CD14-positive monocyte (primary cell): ENCODE measurements around the gene CDKL5. TPM values are rescaled to one million over a fixed set of nuclear protein-coding genes. Genes with fewer than 3 reads are reported as not detected.

Source experiments
- DNase-seq, 3 donors: peaks; one replicate each; pipeline ENCODE4 v3.0.0-alpha.2; 2011 to 2022
- H2AFZ ChIP-seq: 2 replicates; pipeline ENCODE4 v1.6.0; 2012; ENCODE audit warnings: mild to moderate bottlenecking, low read depth, low read length, inconsistent platforms; ENCODE audit not compliant: insufficient read depth, poor library complexity, severe bottlenecking
- H3K27ac ChIP-seq, 2 donors: 1 replicate in 1 of 2; 2 replicates in 1 of 2; pipeline ENCODE4 v1.5.1; 2012 to 2013; ENCODE audit warnings: low read length in 2 of 2, control low read depth in 1 of 2, inconsistent platforms in 1 of 2, low read depth in 1 of 2, mild to moderate bottlenecking in 1 of 2
- H3K27me3 ChIP-seq, 2 donors: one replicate each; pipeline versions ENCODE4 v1.6.0 to v1.6.1; 2011 to 2013; ENCODE audit warnings: low read length in 2 of 2; ENCODE audit not compliant: control insufficient read depth in 2 of 2, insufficient read depth in 2 of 2
- H3K36me3 ChIP-seq, 2 donors: replicated peaks in 1 of 2; 1 replicate in 1 of 2; 2 replicates in 1 of 2; pipeline versions ENCODE4 v1.5.1 to v1.6.1; 2012 to 2013; ENCODE audit warnings: low read length in 2 of 2, control low read depth in 1 of 2, inconsistent platforms in 1 of 2, mild to moderate bottlenecking in 1 of 2; ENCODE audit not compliant: insufficient read depth in 2 of 2, control insufficient read depth in 1 of 2
- H3K4me1 ChIP-seq, 2 donors: 1 replicate in 1 of 2; 2 replicates in 1 of 2; pipeline versions ENCODE4 v1.5.1 to v1.6.1; 2012 to 2013; ENCODE audit warnings: low read length in 2 of 2, control low read depth in 1 of 2, inconsistent platforms in 1 of 2, mild to moderate bottlenecking in 1 of 2, moderate library complexity in 1 of 2; ENCODE audit not compliant: insufficient read depth in 2 of 2, control insufficient read depth in 1 of 2
- H3K4me2 ChIP-seq: replicated peaks from 2 replicates; pipeline ENCODE3; 2012; ENCODE audit warnings: low read length, moderate library complexity, mild to moderate bottlenecking; ENCODE audit not compliant: poor library complexity, severe bottlenecking; ENCODE audit errors: extremely low read depth
- H3K4me3 ChIP-seq, 3 experiments: fragments of 200-600 bp in 1 of 3; sonication (generic) in 1 of 3; replicated peaks in 1 of 3; 1 replicate in 2 of 3; 2 replicates in 1 of 3; pipeline ENCODE4 v1.5.1; 2011 to 2013; ENCODE audit warnings: low read length in 3 of 3, mild to moderate bottlenecking in 3 of 3, control low read depth in 2 of 3, low read depth in 2 of 3, inconsistent platforms in 1 of 3, moderate library complexity in 1 of 3
- H3K79me2 ChIP-seq: 2 replicates; pipeline ENCODE4 v1.6.0; 2012; ENCODE audit warnings: mild to moderate bottlenecking, control low read depth, inconsistent platforms, low read length, moderate library complexity; ENCODE audit not compliant: insufficient read depth
- H3K9ac ChIP-seq: 2 replicates; pipeline ENCODE4 v1.6.0; 2017; ENCODE audit warnings: low read length, mild to moderate bottlenecking; ENCODE audit not compliant: insufficient read depth, poor library complexity, severe bottlenecking
- H3K9me3 ChIP-seq, 2 donors: replicated peaks in 1 of 2; 1 replicate in 1 of 2; 2 replicates in 1 of 2; pipeline versions ENCODE4 v1.5.1 to v1.6.1; 2012 to 2013; ENCODE audit warnings: low read length in 2 of 2, control low read depth in 1 of 2; ENCODE audit not compliant: control insufficient read depth in 1 of 2, insufficient read depth in 1 of 2
- H4K20me1 ChIP-seq: 2 replicates; pipeline ENCODE4 v1.6.0; 2012; ENCODE audit warnings: mild to moderate bottlenecking, low read length, control low read depth, moderate library complexity; ENCODE audit not compliant: insufficient read depth
- H3K27ac Mint-ChIP-seq, 7 donors: one replicate each; pipeline ENCODE4 v1.8.0; 2020; ENCODE audit warnings: mild to moderate bottlenecking in 7 of 7, mixed read lengths in 7 of 7, moderate library complexity in 6 of 7, inconsistent platforms in 2 of 7
- H3K27me3 Mint-ChIP-seq, 3 donors: one replicate each; pipeline ENCODE4 v1.8.0; 2021 to 2022; ENCODE audit warnings: low read depth in 3 of 3, mild to moderate bottlenecking in 3 of 3, mixed read lengths in 3 of 3, moderate library complexity in 3 of 3, inconsistent platforms in 1 of 3
- H3K36me3 Mint-ChIP-seq, 2 donors: one replicate each; pipeline ENCODE4 v1.8.0; 2020; ENCODE audit warnings: mixed read lengths in 2 of 2, inconsistent platforms in 1 of 2, mild to moderate bottlenecking in 1 of 2
- H3K4me1 Mint-ChIP-seq: one replicate; pipeline ENCODE4 v1.8.0; 2020; ENCODE audit warnings: mild to moderate bottlenecking, mixed read lengths
- H3K4me3 Mint-ChIP-seq, 2 donors: one replicate each; pipeline ENCODE4 v1.8.0; 2020; ENCODE audit warnings: mild to moderate bottlenecking in 2 of 2, mixed read lengths in 2 of 2, moderate library complexity in 1 of 2
- H3K9me3 Mint-ChIP-seq, 7 donors: one replicate each; pipeline ENCODE4 v1.8.0; 2020 to 2022; ENCODE audit warnings: mixed read lengths in 7 of 7, mild to moderate bottlenecking in 6 of 7, moderate library complexity in 6 of 7, inconsistent platforms in 2 of 7
- WGBS: methylation state at CpG from one replicate; pipeline ENCODE4 v1.1.5; 2013; ENCODE audit warnings: missing lambda C conversion rate; ENCODE audit not compliant: insufficient coverage; 5-methylcytosine and 5-hydroxymethylcytosine counted together
- intact Hi-C, 2 donors: fragments of 100-400 bp; cut with micrococcal nuclease; formaldehyde crosslinking; loops; one replicate each; pipeline versions ENCODE4 v1.15.0 to v1.15.1; 2023
- polyA plus RNA-seq, 3 donors: library from polyadenylated mRNA; depleted of rRNA in 1 of 3; unstranded in 2 of 3; stranded (reverse) in 1 of 3; fragments of 300-500 nt in 2 of 3; fragments of >200 nt in 1 of 3; fragmentation: Illumina TruSeq in 2 of 3; gene quantifications; 1 replicate in 2 of 3; 2 replicates in 1 of 3; pipeline ENCODE4 v1.2.3, GENCODE V29; 2012 to 2021
- TF ChIP-seq, protein P1 (sequence below): fragments of 200-600 bp; IDR thresholded peaks from one replicate; pipeline ENCODE4 v1.8.0; 2022; ENCODE audit warnings: antibody characterized with exemption, mild to moderate bottlenecking

CDKL5 gene
- polyA plus RNA-seq, 3 donors, result 0.54 to 3.6 (median 1.4) TPM

- intact Hi-C loops, result no loop called here
- Histone ChIP-seq H3K9me3 (no peaks in the 10 kb centered on the region), H3K27me3 (peaks cover 0 to 24% of the 10 kb centered on the region in 2 donors), H3K9ac (no peak overlapping the region), H3K27ac (no peak overlapping the region), H3K79me2 (no peaks in the 10 kb centered on the region), H4K20me1 (no peaks in the 10 kb centered on the region), H3K4me2 (no peak overlapping the region), H3K4me3 (no peak overlapping the region), H2AFZ (no peak overlapping the region), H3K4me1 (peaks cover 10 to 21% of the 10 kb centered on the region in 2 donors), H3K36me3 (no peaks in the 10 kb centered on the region)
- no CpG with 5 or more reads among the region's 4 CpGs for WGBS
- Mint-ChIP-seq H3K9me3 (peaks cover 0 to 14% (median 6%) of the 10 kb centered on the region in 7 donors), H3K27ac (no peak overlapping the region), H3K4me1 (peaks cover 20% of the 10 kb centered on the region), H3K27me3 (peaks cover 0 to 24% (median 3%) of the 10 kb centered on the region in 3 donors), H3K36me3 (no peaks in the 10 kb centered on the region), H3K4me3 (no peak overlapping the region)
- TF ChIP-seq, protein P1, sequence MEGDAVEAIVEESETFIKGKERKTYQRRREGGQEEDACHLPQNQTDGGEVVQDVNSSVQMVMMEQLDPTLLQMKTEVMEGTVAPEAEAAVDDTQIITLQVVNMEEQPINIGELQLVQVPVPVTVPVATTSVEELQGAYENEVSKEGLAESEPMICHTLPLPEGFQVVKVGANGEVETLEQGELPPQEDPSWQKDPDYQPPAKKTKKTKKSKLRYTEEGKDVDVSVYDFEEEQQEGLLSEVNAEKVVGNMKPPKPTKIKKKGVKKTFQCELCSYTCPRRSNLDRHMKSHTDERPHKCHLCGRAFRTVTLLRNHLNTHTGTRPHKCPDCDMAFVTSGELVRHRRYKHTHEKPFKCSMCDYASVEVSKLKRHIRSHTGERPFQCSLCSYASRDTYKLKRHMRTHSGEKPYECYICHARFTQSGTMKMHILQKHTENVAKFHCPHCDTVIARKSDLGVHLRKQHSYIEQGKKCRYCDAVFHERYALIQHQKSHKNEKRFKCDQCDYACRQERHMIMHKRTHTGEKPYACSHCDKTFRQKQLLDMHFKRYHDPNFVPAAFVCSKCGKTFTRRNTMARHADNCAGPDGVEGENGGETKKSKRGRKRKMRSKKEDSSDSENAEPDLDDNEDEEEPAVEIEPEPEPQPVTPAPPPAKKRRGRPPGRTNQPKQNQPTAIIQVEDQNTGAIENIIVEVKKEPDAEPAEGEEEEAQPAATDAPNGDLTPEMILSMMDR, result no peak
- no peak for DNase-seq
Measured at GRCh38 chrX:18422886-18423285, 2.5 kb upstream of the CDKL5 start.

GRCh38 chrX:18424482-18425198 lies 768 bp upstream of the CDKL5 start:
- Histone ChIP-seq H2AFZ (peak overlapping the region; percentile 85), H4K20me1 (no peaks in the 10 kb centered on the region), H3K9me3 (no peaks in the 10 kb centered on the region), H3K9ac (peak overlapping the region; percentile 77), H3K79me2 (peaks cover 6% of the 10 kb centered on the region), H3K4me1 (peaks cover 12 to 23% of the 10 kb centered on the region in 2 donors), H3K36me3 (no peaks in the 10 kb centered on the region), H3K4me3 (peak overlapping the region; percentile 37 to 86 (median 82)), H3K4me2 (peak overlapping the region; percentile 82), H3K27ac (peak overlapping the region in 1 of 2 donors; percentile 60), H3K27me3 (peaks cover 0 to 27% of the 10 kb centered on the region in 2 donors)
- Mint-ChIP-seq H3K9me3 (peaks cover 0 to 14% (median 6%) of the 10 kb centered on the region in 7 donors), H3K27me3 (peaks cover 0 to 24% (median 3%) of the 10 kb centered on the region in 3 donors), H3K36me3 (peaks cover 0 to 2% of the 10 kb centered on the region in 2 donors), H3K4me3 (peak overlapping the region; percentile 83 to 92), H3K27ac (peak overlapping the region in 3 of 7 donors; percentile 10 to 85 (median 66)), H3K4me1 (peaks cover 20% of the 10 kb centered on the region)
- TF ChIP-seq, protein P1, result no peak
- DNase-seq, result peak in 1 of 3 donors; percentile 7
- 0% methylated on average over 7 of the region's 28 CpGs for WGBS
- intact Hi-C loops, result loop anchor here in 1 of 2 donors (5.0 kb wide), 1 partner anchor 918 kb away; the partner anchor contains the start of gene PDHA1
